Mesendoderm (in vitro differentiated cells): Measurements from ENCODE around the gene SDR9C7.
"Not testable (repeated sequence)": the region's sequence is repeated elsewhere in the genome, so short reads cannot be mapped to it uniquely, and the experiment has no call there.

Experiments used
- DNase-seq: peaks from one replicate; pipeline ENCODE4 v3.0.0; 2013
- H2AK5ac ChIP-seq: 2 replicates; pipeline ENCODE4 v1.6.1; 2013; ENCODE audit warnings: low read length, inconsistent platforms
- H2BK120ac ChIP-seq: 2 replicates; pipeline ENCODE4 v1.6.1; 2013; ENCODE audit warnings: low read depth, mild to moderate bottlenecking, low read length, moderate library complexity, mixed read lengths
- H2BK15ac ChIP-seq: replicated peaks from 2 replicates; pipeline ENCODE4 v1.6.1; 2013; ENCODE audit warnings: low read depth, mild to moderate bottlenecking, moderate library complexity
- H2BK5ac ChIP-seq: 2 replicates; pipeline ENCODE4 v1.6.1; 2013; ENCODE audit warnings: low read length, inconsistent platforms
- H3K18ac ChIP-seq: 2 replicates; pipeline ENCODE4 v1.6.1; 2013; ENCODE audit warnings: mild to moderate bottlenecking, low read length, mixed read lengths
- H3K23ac ChIP-seq: one replicate; pipeline ENCODE4 v1.6.1; 2013; ENCODE audit warnings: low read length
- H3K27ac ChIP-seq: 2 replicates; pipeline ENCODE4 v1.5.1; 2013; ENCODE audit warnings: low read depth, mild to moderate bottlenecking, inconsistent platforms, low read length, moderate library complexity
- H3K27me3 ChIP-seq: 2 replicates; pipeline ENCODE4 v1.6.1; 2013; ENCODE audit warnings: low read length, control low read depth, mild to moderate bottlenecking, inconsistent platforms; ENCODE audit not compliant: insufficient read depth, poor library complexity
- H3K36me3 ChIP-seq: 2 replicates; pipeline ENCODE4 v1.6.1; 2013; ENCODE audit warnings: low read length, inconsistent platforms; ENCODE audit not compliant: control insufficient read depth, insufficient read depth
- H3K4ac ChIP-seq: one replicate; pipeline ENCODE4 v1.6.1; 2013; ENCODE audit warnings: low read depth, mild to moderate bottlenecking, low read length, moderate library complexity
- H3K4me1 ChIP-seq: 2 replicates; pipeline ENCODE4 v1.6.1; 2013; ENCODE audit warnings: low read depth, low read length, inconsistent platforms; ENCODE audit not compliant: control insufficient read depth
- H3K4me2 ChIP-seq: 2 replicates; pipeline ENCODE4 v1.6.1; 2013; ENCODE audit warnings: low read length
- H3K4me3 ChIP-seq: 2 replicates; pipeline ENCODE4 v1.5.1; 2013; ENCODE audit warnings: mild to moderate bottlenecking, low read length
- H3K56ac ChIP-seq: one replicate; pipeline ENCODE4 v1.6.1; 2013; ENCODE audit warnings: low read length
- H3K79me1 ChIP-seq: 2 replicates; pipeline ENCODE4 v1.6.1; 2013; ENCODE audit warnings: low read length, inconsistent platforms
- H3K79me2 ChIP-seq: 2 replicates; pipeline ENCODE4 v1.6.1; 2013; ENCODE audit warnings: mild to moderate bottlenecking, low read length; ENCODE audit not compliant: control insufficient read depth, insufficient read depth
- H3K9ac ChIP-seq: 2 replicates; pipeline ENCODE4 v1.6.1; 2013; ENCODE audit warnings: low read length, inconsistent platforms
- H4K5ac ChIP-seq: one replicate; pipeline ENCODE4 v1.6.1; 2013; ENCODE audit warnings: low read length
- H4K8ac ChIP-seq: one replicate; pipeline ENCODE4 v1.6.1; 2013; ENCODE audit warnings: low read depth, mild to moderate bottlenecking, control low read depth, low read length, moderate library complexity
- WGBS: extraction: QIAGEN DNeasy Blood & Tissue Kit; methylation state at CpG from one replicate; pipeline ENCODE4 v1.1.7; 2013; ENCODE audit warnings: low lambda C conversion rate, missing lambda C conversion rate; ENCODE audit not compliant: insufficient coverage; ENCODE audit errors: extremely low coverage; 5-methylcytosine and 5-hydroxymethylcytosine counted together

The SDR9C7 gene

GRCh38 chr12:56965997-56966642, 31.9 kb upstream of the SDR9C7 start:
- H3K4me1 ChIP-seq, H3K36me3 ChIP-seq, H3K4me2 ChIP-seq, H3K56ac ChIP-seq, H3K4ac ChIP-seq, H2BK5ac ChIP-seq, H3K27me3 ChIP-seq, H2AK5ac ChIP-seq, DNase-seq, H2BK120ac ChIP-seq, H3K79me2 ChIP-seq, H4K5ac ChIP-seq, H3K18ac ChIP-seq, H3K9ac ChIP-seq, H3K79me1 ChIP-seq, H4K8ac ChIP-seq, H3K27ac ChIP-seq, H3K23ac ChIP-seq, H3K4me3 ChIP-seq, H2BK15ac ChIP-seq: not testable (repeated sequence)
- WGBS, result no CpG with 5 or more reads among the region's 15 CpGs

- H3K9ac ChIP-seq, H3K79me2 ChIP-seq, H3K4me2 ChIP-seq, H3K36me3 ChIP-seq, H2BK120ac ChIP-seq, H4K8ac ChIP-seq, H4K5ac ChIP-seq, H3K27ac ChIP-seq, H3K4me3 ChIP-seq, H3K27me3 ChIP-seq, H2AK5ac ChIP-seq, DNase-seq, H3K4ac ChIP-seq, H2BK15ac ChIP-seq, H3K23ac ChIP-seq, H3K18ac ChIP-seq, H3K56ac ChIP-seq, H3K4me1 ChIP-seq, H2BK5ac ChIP-seq, H3K79me1 ChIP-seq: not testable (repeated sequence)
- no CpG with 5 or more reads among the region's 4 CpGs for WGBS
Observed at GRCh38 chr12:56965124-56965523, 30.9 kb upstream of the SDR9C7 start.

- not testable (repeated sequence) for H4K5ac ChIP-seq
Observed at GRCh38 chr12:56963557-56963956, 29.3 kb upstream of the SDR9C7 start.

GRCh38 chr12:56962247-56962646, 28.0 kb upstream of the SDR9C7 start:
- H2BK120ac ChIP-seq, H3K9ac ChIP-seq, H2AK5ac ChIP-seq, H3K27me3 ChIP-seq, H3K4me2 ChIP-seq, H3K27ac ChIP-seq, H3K79me2 ChIP-seq, H3K4me3 ChIP-seq, H4K8ac ChIP-seq, H3K18ac ChIP-seq, H3K56ac ChIP-seq, DNase-seq, H3K23ac ChIP-seq, H3K4ac ChIP-seq, H2BK5ac ChIP-seq, H3K4me1 ChIP-seq, H3K36me3 ChIP-seq, H3K79me1 ChIP-seq, H4K5ac ChIP-seq, H2BK15ac ChIP-seq: not testable (repeated sequence)
- no CpG with 5 or more reads among the region's 4 CpGs for WGBS

More at GRCh38 chr12:56963557-56963956, 29.3 kb upstream of the SDR9C7 start:
- not testable (repeated sequence) for H2BK15ac ChIP-seq, H3K18ac ChIP-seq, H2AK5ac ChIP-seq, H3K27me3 ChIP-seq, H4K8ac ChIP-seq, H3K4ac ChIP-seq, H2BK120ac ChIP-seq, H3K4me3 ChIP-seq, H3K56ac ChIP-seq, H3K27ac ChIP-seq, H3K4me2 ChIP-seq, DNase-seq, H3K4me1 ChIP-seq, H3K23ac ChIP-seq, H2BK5ac ChIP-seq, H3K9ac ChIP-seq, H3K79me1 ChIP-seq, H3K79me2 ChIP-seq, H3K36me3 ChIP-seq
- whole genome bisulfite sequencing, result no CpG with 5 or more reads among the region's 27 CpGs

GRCh38 chr12:56958422-56958821, 24.2 kb upstream of the SDR9C7 start:
- Histone ChIP-seq H3K4ac (no peak overlapping the region), H3K27ac (no peak overlapping the region), H3K18ac (no peak overlapping the region), H3K4me3 (no peak overlapping the region), H3K4me2 (no peak overlapping the region), H3K79me1 (no peaks in the 10 kb centered on the region), H3K9ac (no peak overlapping the region), H3K56ac (no peak overlapping the region), H2BK15ac (no peak overlapping the region), H3K23ac (no peak overlapping the region), H3K36me3 (no peaks in the 10 kb centered on the region), H2BK5ac (no peak overlapping the region), H4K5ac (no peak overlapping the region), H2AK5ac (no peak overlapping the region), H2BK120ac (no peak overlapping the region), H3K27me3 (no peaks in the 10 kb centered on the region), H4K8ac (no peak overlapping the region), H3K4me1 (no peaks in the 10 kb centered on the region), H3K79me2 (no peaks in the 10 kb centered on the region)
- WGBS, result no CpG with 5 or more reads among the region's 2 CpGs
- no peak for DNase-seq
